NCI-H1436 treated with DMSO at 0.1 percent for 48 hours (cell line): ENCODE measurements around the gene FNDC10.
A peak's percentile ranks its signal among the peaks of the same experiment; 100 is the strongest.

Experiments
- DNase-seq: peaks from one replicate; lab custom pipeline; 2025; lab: John Stamatoyannopoulos, UW

The FNDC10 gene

DNA sequence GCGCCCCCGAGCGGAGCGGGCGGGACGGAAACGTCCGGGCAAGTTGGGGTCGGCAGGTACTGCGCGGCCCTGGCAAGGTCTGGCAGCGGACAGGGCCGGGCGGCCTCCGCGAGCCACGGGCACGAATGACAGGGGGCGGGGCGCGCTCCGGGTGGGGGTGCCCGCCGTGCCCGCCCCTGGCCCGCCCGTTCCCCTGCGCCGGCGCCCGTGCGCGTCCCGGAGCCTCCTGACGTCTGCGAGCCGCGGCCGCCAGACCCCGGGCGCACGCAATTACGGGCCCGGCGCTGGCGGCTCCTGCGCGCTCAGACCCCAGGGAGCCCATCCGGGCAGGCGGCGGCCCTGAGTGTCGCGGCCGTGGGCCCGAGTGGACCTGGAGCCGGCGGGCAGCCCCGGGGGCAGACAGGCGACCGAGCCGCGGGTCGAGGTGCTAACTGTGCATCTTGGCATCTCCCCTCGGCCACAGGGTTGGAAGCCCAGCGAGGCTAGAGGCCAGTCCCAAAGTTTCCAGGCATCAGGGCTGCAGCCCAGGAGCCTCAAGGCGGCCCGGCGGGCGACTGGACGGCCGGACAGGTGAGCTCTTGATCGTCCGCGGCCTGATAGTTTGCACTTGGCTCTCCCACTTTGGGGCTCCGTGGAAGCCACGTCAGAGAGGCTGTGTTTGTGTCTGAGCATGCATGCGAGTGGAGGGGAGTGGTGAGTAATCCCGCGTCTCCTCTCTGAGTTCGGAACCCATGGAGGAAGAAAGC is 16.3 kb upstream of the FNDC10 start:
- no peak for DNase-seq

DNA sequence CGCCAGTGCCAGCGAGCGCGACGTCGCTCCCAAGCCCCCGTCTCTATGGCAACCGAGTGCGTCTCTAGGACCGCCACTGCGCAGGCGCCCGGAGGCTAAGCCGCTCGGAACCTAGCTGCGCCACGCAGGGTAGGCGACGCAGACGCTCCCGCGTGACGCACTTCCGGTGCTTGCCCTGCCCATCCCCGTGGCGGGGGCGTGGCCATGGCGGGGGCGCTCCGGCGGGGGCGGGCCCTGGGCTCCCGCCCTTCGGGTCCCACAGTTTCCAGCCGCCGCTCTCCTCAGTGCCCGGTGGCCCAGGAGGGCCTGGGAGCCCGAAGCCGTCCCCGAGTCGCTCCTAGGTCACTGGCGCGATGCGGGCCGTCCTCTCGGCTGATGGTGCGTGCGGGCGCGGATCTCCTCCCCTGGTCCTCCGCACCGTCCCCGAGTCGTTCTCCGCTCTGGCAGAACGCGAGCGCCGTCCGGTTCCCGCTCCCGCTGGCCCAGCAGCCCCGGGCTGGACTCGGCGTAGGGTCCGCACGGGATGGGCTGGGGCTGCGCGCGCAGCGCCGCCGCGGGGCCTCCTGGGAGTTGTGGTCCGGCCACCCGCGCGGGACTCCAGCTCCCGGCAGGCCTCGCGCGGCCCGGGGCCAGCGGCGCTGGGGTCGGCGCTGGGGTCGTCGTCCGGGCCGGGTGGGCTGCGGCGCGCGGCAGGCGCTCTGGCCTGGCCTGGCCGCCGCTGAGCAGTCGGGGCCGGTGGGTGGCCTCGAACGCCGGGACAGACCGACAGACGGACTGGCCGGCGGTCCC is 15.5 kb upstream of the FNDC10 start, which contains the start of gene MIB2:
Gene MIB2, plus strand, starts transcription at position 245 of the 789 bp plus-strand sequence. CDS start 7,953 bp downstream, outside the sequence.
- peak; percentile 77 for DNase-seq

DNA sequence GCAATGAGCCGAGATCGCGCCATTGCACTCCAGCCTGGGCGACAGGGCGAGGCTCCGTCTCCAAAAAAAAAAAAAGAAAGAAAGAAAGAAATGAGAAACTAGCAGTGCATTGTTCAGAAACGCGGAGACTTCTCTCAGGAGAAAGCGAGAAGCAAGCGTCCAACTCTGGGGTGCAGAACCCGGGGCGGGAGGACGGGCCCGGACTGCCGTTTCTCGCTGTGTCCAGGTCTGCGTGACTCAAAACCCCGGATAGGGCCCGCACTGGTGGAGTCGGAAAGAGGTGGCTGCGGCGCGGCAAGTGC is 15.0 kb upstream of the FNDC10 start:
- no peak for DNase-seq

DNA sequence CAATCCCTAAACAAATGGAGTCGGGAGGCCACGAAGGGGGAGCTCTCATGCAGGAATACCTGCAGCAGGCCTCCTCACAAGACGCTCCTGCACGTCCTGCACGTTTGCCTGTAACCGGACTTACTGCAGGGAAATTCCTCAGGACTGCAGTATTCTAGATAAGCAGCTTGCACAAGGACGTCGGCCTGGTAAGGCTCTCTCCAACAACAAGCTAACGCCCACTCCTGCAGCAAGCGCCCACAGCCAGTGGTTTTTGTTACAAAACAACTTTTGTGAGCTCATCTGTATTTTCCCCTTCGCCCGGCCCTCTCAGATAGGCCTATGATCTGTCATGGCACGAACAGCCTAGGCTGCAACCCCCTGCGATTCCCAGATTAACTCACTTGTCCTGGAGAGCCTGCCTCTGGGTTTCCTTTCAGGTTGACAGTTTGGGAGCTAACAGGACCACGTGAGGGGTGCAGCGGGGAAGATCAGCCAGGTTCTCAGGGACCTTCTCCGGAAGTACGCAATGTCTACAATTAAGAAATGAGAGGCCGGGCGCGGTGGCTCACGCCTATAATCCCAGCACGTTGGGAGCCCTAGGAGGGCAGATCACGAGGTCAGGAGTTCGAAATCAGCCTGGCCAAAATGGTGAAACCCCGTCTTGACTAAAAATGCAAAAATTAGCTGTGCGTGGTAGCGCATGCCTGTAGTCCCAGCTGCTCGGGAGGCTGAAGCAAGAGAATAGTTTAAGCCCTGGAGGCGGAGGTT is 14.4 kb upstream of the FNDC10 start:
- DNase-seq: no peak

DNA sequence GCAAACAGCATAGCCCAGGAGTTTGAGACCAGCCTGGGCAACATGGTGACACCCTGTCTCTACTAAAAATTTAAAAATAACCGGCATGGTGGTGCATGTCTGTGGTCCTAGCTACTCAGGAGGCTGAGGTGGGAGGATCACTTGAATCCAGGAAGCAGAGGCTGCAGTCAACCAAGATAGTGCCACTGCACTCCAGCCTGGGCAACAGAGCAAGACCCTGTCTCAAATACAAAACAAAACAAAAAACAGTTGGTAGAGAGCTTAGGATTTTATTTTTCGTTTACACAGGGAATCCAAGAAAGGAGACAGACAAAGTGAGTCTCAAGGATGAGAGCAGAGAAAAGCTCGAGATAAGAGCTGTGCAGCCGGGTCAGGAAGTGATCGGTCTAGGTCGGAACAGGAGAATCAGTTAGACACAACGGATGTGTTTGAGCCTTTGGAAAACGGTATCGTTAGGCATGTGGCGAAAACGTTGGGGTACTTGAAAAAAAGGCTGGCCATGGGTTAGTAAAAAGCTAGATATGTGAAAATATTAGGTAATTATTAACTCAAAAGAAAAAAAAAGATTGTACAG is 13.7 kb upstream of the FNDC10 start:
- DNase-seq: no peak

DNA sequence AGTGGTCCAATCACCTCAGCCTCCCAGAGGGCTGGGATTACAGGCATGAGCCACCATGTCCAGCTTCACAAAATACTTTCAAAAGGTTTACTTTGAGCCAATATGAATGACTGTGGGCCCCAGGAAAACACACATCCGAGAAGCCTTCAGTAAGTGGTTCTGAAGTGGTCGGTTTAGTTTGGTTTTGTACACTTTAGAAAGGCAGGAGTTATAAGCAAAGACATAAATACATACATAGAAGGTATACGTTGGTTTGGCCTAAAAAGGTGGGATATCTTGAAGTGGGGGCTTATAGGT is 12.1 kb upstream of the FNDC10 start:
- no peak for DNase-seq

DNA sequence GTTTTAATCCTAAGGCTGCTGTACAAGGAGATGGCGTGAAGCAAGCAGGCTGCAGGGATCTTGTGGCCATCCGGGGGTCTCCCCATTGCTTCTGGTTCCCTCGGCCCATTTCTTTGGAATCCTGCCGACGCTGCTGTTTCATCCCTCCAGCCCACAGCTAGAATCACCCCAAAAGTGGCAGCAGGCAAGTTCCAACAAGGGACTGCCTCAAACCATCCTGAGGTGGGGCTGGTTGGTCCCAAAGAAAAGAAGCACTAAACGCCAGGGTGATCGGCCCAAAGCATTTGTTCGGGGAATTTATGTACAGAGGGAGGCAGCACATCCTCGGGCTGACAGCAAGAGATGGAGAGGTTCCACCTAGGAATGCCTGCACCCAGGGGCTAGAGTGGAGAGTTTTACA is 10.9 kb upstream of the FNDC10 start:
- DNase-seq: no peak

DNA sequence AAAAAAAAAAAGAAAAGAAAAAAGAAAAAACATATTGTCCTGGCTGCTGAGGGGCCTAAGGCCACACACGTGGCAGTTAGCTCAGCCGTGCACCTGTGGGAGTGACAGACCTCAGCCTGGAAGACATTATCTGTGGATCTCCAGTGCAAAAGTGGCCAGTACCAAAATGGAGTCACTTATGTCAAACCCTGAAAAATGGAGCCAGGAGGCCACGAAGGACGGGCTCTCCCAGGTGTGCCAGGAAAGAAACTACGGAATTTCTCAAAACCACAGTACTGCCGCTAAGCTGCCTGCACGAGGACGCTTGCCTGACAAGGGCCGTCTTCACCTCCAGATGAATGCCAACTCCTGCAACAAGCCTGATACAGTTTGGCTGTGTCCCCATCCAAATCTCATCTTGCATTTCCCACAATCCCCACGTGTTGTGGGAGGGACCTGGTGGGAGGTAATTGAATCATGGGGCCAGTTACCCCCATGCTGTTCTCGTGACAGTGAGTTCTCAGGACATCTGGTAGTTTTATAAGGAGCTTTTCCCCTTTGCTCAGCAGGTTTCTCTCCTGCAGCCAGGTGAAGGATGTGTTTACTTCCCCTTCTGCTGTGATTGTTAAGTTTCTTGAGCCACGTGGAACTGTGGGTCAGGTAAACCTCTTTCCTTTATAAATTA is 10.0 kb upstream of the FNDC10 start:
- no peak for DNase-seq

DNA sequence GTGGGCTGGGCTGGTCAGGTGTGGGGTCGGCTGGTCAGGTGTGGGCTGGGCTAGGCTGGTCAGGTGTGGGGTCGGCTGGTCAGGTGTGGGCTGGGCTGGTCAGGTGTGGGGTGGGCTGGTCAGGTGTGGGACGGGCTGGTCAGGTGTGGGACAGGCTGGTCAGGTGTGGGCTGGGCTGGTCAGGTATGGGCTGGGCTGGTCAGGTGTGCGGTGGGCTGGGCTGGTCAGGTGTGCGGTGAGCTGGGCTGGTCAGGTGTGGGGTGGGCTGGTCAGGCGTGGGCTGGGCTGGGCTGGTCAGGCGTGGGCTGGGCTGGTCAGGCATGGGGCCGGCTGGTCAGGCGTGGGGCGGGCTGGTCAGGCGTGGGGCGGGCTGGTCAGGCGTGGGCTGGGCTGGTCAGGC is 6.3 kb upstream of the FNDC10 start:
- no peak for DNase-seq

DNA sequence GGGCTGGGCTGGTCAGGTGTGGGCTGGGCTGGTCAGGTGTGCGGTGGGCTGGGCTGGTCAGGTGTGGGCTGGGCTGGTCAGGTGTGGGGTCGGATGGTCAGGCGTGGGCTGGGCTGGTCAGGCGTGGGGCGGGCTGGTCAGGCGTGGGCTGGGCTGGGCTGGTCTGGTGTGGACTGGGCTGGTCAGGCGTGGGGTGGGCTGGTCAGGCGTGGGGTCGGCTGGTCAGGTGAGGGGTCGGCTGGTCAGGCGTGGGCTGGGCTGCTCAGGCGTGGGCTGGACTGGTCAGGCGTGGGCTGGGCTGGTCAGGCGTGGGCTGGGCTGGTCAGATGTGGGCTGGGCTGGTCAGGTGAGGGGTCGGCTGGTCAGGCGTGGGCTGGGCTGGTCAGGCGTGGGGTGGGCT is 5.8 kb upstream of the FNDC10 start:
- DNase-seq: no peak

DNA sequence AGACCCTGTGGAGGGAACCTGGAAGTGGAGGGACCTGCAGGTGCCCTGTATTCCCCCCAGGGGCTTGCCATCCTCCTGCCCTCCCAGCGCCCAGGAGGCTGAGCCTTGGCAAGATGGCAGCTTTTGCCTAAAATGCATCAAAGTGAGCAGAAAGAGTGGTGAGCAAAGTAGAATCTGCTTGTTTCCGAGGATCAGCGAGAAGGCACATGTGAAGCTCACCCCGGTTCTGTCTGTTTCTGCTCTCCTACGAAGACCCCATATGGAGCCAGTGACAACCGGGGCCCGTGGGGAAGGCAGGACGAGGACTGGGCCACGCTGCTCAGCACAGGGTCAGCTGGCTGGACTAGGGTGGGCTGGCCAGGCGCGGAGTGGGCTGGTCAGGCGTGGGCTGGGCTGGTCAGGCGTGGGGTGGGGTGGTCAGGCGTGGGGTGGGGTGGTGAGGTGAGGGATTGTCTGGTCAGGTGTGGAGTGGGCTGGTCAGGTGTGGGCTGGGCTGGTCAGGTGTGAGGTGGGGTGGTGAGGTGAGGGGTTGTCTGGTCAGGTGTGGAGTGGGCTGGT is 5.2 kb upstream of the FNDC10 start:
- DNase-seq: no peak

DNA sequence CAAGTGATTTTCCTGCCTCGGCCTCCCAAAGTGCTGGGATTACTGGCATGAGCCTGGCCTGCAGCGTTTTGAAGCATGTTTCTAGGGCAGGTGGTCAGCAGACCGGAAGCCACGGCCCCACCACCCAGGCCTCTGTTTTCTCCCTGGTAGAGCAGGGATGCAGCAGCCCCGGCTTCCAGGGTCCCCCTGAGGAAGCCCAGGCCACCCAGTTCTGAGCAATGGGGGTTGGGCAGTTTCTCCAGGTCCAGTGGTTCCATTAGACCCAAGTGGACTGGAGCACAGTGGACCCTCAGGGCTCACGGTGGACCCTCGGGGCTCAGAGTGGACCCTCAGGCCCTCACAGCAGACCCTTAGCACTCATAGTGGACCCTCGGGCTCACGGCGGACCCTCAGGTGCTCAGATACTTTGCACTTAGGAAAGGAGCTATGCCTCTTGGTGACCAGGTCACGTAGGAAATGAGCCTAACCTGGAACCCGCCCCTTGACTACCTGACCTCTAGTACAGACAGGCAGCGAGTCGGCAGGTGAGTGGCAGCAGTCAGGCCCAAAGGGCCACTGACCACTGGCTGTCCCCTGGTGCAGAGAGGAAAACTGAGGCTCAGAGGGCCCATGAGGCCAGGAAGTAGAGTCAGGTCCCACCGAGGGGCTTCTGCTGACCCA is 4.6 kb upstream of the FNDC10 start:
- no peak for DNase-seq

DNA sequence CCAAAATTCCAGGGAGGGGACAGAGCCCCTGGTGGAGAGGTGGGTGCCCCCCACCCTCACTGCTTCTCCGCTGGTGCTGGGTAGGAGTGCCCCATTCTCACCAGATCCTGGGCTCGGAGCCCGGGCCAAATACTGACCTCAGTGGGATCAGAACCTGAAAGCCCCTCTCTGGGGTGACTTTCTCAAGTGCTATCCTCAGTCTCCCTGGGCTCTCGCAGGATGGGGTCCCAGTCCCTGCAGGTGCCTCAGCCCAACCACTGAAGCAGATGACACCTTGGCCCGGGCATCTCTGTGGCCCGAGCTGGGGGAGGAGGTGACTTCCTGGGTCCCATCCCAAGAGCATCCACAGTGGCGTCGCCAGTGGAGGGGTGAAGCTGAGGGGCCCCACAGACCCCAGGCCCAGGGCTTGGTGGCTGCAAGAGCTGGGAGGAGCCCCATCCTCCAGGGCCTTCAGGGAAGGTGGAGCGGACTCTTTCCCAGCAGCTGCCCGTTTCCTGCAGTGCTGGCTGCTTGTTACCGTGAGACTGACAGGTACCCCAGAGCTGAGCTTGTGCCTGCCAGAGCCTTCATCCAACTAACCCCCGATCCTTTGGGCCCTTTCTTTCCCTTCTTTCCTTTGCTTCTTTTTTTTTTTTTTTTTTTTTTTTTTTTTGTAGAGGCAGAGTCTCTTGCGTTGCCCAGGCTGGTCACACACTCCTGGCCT is 3.9 kb upstream of the FNDC10 start:
- DNase-seq: no peak

DNA sequence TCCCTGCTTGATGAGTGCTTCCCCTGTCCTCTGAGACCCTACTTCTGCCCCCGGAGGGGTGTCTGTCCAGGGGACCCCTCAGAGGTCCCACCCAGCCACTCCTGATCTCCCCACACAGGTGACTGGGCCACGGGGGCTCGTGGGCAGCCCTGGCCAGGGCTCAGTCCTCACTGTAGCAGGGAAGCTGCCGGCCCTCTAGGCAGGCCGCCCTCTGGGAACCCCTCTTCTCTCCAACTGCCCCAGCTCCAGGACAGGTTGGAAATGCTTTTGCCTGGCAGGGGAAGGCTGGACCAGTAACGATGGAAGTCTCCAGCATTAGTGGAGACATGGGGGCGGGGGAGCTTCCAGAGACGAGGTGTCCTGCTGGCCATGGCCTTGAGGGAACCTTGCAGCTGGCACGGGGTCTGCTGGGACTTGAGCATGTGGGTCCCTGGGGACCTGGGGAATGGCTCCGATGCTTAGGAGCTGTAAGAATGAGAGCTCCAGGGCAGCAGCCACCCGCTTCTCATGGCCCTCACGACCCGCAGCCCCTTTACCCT is 3.1 kb upstream of the FNDC10 start:
- DNase-seq: no peak

DNA sequence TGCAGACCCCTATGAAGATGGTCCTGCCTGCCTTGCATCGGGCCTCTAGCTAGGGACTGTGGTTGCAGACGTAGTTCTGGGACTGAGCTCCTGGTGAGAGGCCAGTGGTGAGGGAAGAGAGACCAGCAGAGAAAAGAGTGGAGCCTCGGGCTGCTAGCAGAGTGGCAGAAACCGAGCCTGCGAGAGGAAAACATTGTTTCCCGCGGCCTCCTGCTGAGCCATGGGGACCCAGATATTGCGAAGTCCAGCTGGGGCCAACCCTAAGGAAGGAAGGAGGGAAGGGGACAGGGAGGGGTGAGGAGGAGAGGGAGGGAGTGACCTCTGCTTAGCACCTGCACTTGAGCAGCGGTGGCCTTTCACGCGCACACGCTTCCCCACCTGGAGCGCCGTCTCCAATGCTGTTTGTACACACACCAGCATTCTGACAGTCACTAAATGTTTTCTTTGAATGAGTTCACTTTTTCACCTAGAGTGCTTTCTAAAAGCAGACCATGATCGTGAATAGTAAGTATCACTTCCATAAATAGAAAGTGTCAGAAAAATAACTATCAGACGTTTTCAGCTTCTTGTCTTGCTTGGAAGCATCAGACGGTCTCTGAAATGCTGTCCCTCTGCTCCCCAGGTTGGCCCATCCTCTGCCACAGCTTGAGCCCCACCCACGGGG is 2.5 kb upstream of the FNDC10 start:
- DNase-seq: no peak

DNA sequence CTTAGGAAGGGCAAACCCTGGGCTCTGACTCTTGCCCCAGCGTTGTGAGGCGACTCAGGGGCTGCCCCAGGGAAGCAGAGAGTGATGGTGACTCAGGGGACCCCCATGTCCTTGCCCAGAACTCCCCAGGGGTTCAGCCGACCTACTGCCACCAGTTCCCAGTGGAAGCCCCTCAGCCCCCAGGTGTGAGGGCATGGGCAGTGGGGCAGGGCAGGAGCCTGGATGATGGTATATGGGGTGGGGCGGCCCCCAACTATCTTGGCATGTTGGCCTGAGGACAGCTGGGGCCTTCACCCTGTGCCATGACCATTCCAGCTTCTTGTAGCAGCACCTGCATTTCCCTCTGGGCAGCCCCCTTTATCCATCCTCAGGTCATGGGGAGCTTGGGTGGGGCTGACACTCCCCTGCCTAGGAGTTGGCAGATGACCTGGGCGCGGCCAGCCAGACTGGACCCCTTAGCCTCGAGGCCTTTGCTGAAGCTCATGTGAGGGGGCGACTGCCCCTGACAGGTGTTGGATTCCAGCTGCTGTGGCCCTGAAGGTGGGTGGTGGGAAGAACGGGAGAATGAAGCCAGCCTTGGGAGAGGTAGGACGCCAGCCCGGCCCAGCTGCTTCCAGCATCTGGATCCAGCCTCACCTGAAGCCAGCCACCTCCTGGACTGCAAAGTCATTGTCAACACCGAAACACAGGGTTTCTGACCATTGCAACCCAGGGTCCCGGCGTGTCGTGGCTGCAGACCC is 1.8 kb upstream of the FNDC10 start:
- DNase-seq: no peak

DNA sequence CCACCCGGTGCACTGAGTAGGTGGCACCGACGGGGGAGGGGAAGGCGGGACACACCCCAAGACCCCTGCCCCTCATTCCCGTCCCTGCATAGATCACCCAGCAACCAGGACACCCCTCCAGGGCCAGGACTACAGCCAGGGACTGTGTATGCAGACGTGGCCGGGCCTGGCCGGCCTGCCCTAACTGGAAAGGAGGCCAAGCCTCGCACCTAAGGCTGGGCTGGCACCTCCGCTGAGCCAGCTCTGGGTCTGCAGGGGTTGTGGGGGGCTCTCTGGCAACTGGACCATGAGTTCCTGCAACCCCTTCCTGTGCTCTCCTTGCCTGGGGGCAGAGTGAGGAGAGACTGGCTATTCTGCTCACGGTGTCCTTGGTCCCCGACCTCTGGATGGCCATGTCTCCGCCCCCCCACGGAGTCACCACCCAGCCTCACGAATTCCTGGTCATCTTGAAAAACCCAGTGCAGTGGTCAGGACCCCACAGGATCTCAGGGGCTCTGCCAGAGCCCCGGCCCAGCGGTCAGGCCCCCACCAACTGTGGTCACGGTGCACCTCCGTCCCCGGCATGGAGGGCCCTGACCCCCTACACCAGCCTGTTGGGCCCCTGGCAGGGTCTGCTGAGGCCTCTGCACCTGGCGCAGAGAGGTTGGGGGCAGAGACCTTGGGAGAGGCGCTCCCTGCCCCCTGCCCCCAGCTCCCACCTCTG is 1.1 kb upstream of the FNDC10 start:
- no peak for DNase-seq
